Liver (tissue), 9 donors: Measurements from ENCODE around the gene RAP1GAP2. TPM values are rescaled to one million over a fixed set of nuclear protein-coding genes. Genes with fewer than 3 reads are reported as not detected.

Experiments used
- DNase-seq: peaks from one replicate; pipeline ENCODE4 v3.0.0-alpha.2; 2017; ENCODE audit warnings: low spot score
- H3K27ac ChIP-seq, 2 donors: one replicate each; pipeline ENCODE4 v1.7.0; 2013; ENCODE audit warnings: inconsistent platforms in 2 of 2, low read length in 2 of 2, control low read depth in 1 of 2, low read depth in 1 of 2, mild to moderate bottlenecking in 1 of 2
- H3K27me3 ChIP-seq, 4 donors: one replicate each; pipeline versions ENCODE4 v1.6.1 to v1.7.0; 2013; ENCODE audit warnings: low read length in 3 of 4, inconsistent platforms in 1 of 4, mild to moderate bottlenecking in 1 of 4, moderate library complexity in 1 of 4; ENCODE audit not compliant: control insufficient read depth in 4 of 4, insufficient read depth in 4 of 4
- H3K36me3 ChIP-seq, 4 donors: one replicate each; pipeline versions ENCODE4 v1.6.1 to v1.7.0; 2013; ENCODE audit warnings: low read length in 3 of 4, mild to moderate bottlenecking in 3 of 4, low read depth in 1 of 4, moderate library complexity in 1 of 4; ENCODE audit not compliant: control insufficient read depth in 4 of 4, insufficient read depth in 3 of 4
- H3K4me1 ChIP-seq, 4 donors: one replicate each; pipeline versions ENCODE4 v1.6.1 to v1.7.0; 2013; ENCODE audit warnings: low read length in 3 of 4, mild to moderate bottlenecking in 3 of 4, moderate library complexity in 1 of 4; ENCODE audit not compliant: control insufficient read depth in 4 of 4, insufficient read depth in 4 of 4
- H3K4me3 ChIP-seq, 3 donors: one replicate each; pipeline versions ENCODE4 v1.6.1 to v1.7.0; 2013; ENCODE audit warnings: low read length in 3 of 3, control low read depth in 1 of 3, low read depth in 1 of 3, mild to moderate bottlenecking in 1 of 3
- H3K9ac ChIP-seq, 2 donors: one replicate each; pipeline ENCODE4 v1.7.0; 2013; ENCODE audit warnings: low read length in 2 of 2, mild to moderate bottlenecking in 2 of 2, moderate library complexity in 2 of 2, control low read depth in 1 of 2, low read depth in 1 of 2
- H3K9me3 ChIP-seq, 4 donors: one replicate each; pipeline versions ENCODE4 v1.6.1 to v1.7.0; 2013; ENCODE audit warnings: low read length in 3 of 4; ENCODE audit not compliant: control insufficient read depth in 4 of 4
- ATF3 ChIP-seq: IDR thresholded peaks from 2 replicates; pipeline ENCODE4 v1.6.1; 2016; ENCODE audit warnings: antibody characterized with exemption
- EGR1 ChIP-seq, 2 donors: IDR thresholded peaks; 2 replicates each; pipeline ENCODE4 v1.6.1; 2016 to 2018; ENCODE audit warnings: antibody characterized with exemption in 2 of 2, low read depth in 2 of 2
- FOXA1 ChIP-seq: IDR thresholded peaks from 2 replicates; pipeline ENCODE4 v1.6.1; 2016; ENCODE audit warnings: antibody characterized with exemption
- FOXA2 ChIP-seq: IDR thresholded peaks from 2 replicates; pipeline ENCODE4 v1.6.1; 2016; ENCODE audit warnings: antibody characterized with exemption
- GABPA ChIP-seq, 2 donors: IDR thresholded peaks in 1 of 2; conservative IDR thresholded peaks in 1 of 2; 2 replicates each; pipeline ENCODE4 v1.6.1; 2016; ENCODE audit warnings: antibody characterized with exemption in 2 of 2, mild to moderate bottlenecking in 1 of 2, moderate library complexity in 1 of 2
- HNF4A ChIP-seq, 2 donors: conservative IDR thresholded peaks; 2 replicates each; pipeline ENCODE4 v1.6.1; 2016; ENCODE audit warnings: antibody characterized with exemption in 2 of 2, mild to moderate bottlenecking in 2 of 2
- HNF4G ChIP-seq: IDR thresholded peaks from 2 replicates; pipeline ENCODE4 v1.6.1; 2016; ENCODE audit warnings: antibody characterized with exemption
- JUND ChIP-seq, 2 donors: IDR thresholded peaks; 2 replicates each; pipeline ENCODE4 v1.6.1; 2016; ENCODE audit warnings: antibody characterized with exemption in 2 of 2
- NR2F2 ChIP-seq: IDR thresholded peaks from 2 replicates; pipeline ENCODE4 v1.6.1; 2016; ENCODE audit warnings: antibody characterized with exemption
- RAD21 ChIP-seq, 2 donors: IDR thresholded peaks; 2 replicates each; pipeline ENCODE4 v1.6.1; 2016; ENCODE audit warnings: antibody characterized with exemption in 2 of 2, mild to moderate bottlenecking in 2 of 2
- REST ChIP-seq: IDR thresholded peaks from 2 replicates; pipeline ENCODE4 v1.6.1; 2016; ENCODE audit warnings: antibody characterized with exemption, mild to moderate bottlenecking
- RXRA ChIP-seq, 2 donors: IDR thresholded peaks; 2 replicates each; pipeline ENCODE4 v1.6.1; 2017 to 2018; ENCODE audit warnings: antibody characterized with exemption in 2 of 2, mild to moderate bottlenecking in 1 of 2
- TAF1 ChIP-seq: conservative IDR thresholded peaks from 2 replicates; pipeline ENCODE4 v1.6.1; 2016; ENCODE audit warnings: antibody characterized with exemption, mild to moderate bottlenecking
- YY1 ChIP-seq: IDR thresholded peaks from 2 replicates; pipeline ENCODE4 v1.6.1; 2016; ENCODE audit warnings: antibody characterized with exemption, mild to moderate bottlenecking
- WGBS: extraction: QIAGEN DNeasy Blood & Tissue Kit; methylation state at CpG from one replicate; pipeline ENCODE4 v1.1.7; 2013; 5-methylcytosine and 5-hydroxymethylcytosine counted together
- polyA plus RNA-seq, 2 donors: library from polyadenylated mRNA; stranded (reverse) in 1 of 2; unstranded in 1 of 2; fragments of 200-250 nt in 1 of 2; fragments of >200 nt in 1 of 2; fragmentation: Nextera tagmentation in 1 of 2; extraction: Ambion mirVana in 1 of 2; gene quantifications; one replicate each; pipeline versions ENCODE4 v1.2.1 to v1.2.3, GENCODE V29; 2013 to 2015
- total RNA-seq, 2 donors: library from RNA; depleted of rRNA; stranded (reverse); fragments of >200 nt; gene quantifications; one replicate each; pipeline ENCODE4 v1.2.3, GENCODE V29; 2014
- TF ChIP-seq, protein P1 (sequence below): IDR thresholded peaks from 2 replicates; pipeline ENCODE4 v1.6.1; 2016; ENCODE audit warnings: antibody characterized with exemption
- TF ChIP-seq, protein P2 (sequence below): IDR thresholded peaks from 2 replicates; pipeline ENCODE4 v1.6.1; 2016; ENCODE audit warnings: antibody characterized with exemption
- TF ChIP-seq, protein P3 (sequence below): fragments of 150-350 bp; IDR thresholded peaks from 2 replicates; pipeline ENCODE4 v1.5.1; 2017; ENCODE audit warnings: improper control_type of control experiment, low read depth, low read length; ENCODE audit not compliant: missing input control
- donor health status: healthy.
- donor health status: healthy.
- donor health status: healthy.
- donor health status: healthy.
- donor health status: healthy.

Gene RAP1GAP2
- total and polyA plus RNA-seq, 4 donors, result 0.56 to 1.7 (median 1.1) TPM

DNA sequence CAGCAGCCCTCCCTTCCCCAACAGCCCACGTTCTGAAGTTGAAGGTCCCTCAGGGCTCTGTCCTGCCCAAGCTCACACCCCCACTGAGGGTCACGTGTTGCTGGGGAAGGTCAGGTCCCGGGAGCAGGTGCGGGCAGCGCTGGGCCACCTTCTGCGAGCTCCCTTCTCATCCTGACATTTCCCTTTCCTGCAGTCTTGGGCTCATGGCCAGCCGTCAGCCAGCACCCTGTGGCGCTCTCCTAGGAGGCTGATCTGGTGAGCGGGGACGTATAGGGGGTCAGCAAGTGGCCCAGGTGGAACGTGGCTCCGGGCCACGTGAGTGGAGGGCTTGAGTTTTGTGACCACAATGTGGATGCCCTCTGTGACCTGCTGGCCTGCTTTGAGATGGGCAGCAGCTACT, 73.4 kb downstream of the RAP1GAP2 start:
- H3K9ac ChIP-seq, result no peak overlapping the region
- no peaks in the 10 kb centered on the region for H3K9me3 ChIP-seq
- H3K4me3 ChIP-seq, result no peak overlapping the region
- peaks cover 0 to 4% (median 0%) of the 10 kb centered on the region in 4 donors for H3K27me3 ChIP-seq
- no peaks in the 10 kb centered on the region for H3K36me3 ChIP-seq
- 79% methylated on average over 13 of the region's 13 CpGs for WGBS
- TF ChIP-seq FOXA1 (no peak), TAF1 (no peak), NR2F2 (no peak), HNF4G (no peak), HNF4A (conservative IDR thresholded peaks at IDR 0.05) (no peak), RXRA (IDR thresholded peaks at IDR 0.05) (no peak), RAD21 (IDR thresholded peaks at IDR 0.05) (no peak), YY1 (no peak), EGR1 (IDR thresholded peaks at IDR 0.05; ENCODE audit: low read depth in 2 of 2) (no peak), GABPA (IDR thresholded peaks at IDR 0.05 in 1 of 2, conservative IDR thresholded peaks at IDR 0.05 in 1 of 2) (no peak), ATF3 (no peak), REST (no peak), JUND (IDR thresholded peaks at IDR 0.05) (no peak)
- TF ChIP-seq, protein P1, sequence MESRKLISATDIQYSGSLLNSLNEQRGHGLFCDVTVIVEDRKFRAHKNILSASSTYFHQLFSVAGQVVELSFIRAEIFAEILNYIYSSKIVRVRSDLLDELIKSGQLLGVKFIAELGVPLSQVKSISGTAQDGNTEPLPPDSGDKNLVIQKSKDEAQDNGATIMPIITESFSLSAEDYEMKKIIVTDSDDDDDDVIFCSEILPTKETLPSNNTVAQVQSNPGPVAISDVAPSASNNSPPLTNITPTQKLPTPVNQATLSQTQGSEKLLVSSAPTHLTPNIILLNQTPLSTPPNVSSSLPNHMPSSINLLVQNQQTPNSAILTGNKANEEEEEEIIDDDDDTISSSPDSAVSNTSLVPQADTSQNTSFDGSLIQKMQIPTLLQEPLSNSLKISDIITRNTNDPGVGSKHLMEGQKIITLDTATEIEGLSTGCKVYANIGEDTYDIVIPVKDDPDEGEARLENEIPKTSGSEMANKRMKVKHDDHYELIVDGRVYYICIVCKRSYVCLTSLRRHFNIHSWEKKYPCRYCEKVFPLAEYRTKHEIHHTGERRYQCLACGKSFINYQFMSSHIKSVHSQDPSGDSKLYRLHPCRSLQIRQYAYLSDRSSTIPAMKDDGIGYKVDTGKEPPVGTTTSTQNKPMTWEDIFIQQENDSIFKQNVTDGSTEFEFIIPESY, result no peak
- TF ChIP-seq, protein P2, sequence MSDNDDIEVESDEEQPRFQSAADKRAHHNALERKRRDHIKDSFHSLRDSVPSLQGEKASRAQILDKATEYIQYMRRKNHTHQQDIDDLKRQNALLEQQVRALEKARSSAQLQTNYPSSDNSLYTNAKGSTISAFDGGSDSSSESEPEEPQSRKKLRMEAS, result no peak
- TF ChIP-seq, protein P3, sequence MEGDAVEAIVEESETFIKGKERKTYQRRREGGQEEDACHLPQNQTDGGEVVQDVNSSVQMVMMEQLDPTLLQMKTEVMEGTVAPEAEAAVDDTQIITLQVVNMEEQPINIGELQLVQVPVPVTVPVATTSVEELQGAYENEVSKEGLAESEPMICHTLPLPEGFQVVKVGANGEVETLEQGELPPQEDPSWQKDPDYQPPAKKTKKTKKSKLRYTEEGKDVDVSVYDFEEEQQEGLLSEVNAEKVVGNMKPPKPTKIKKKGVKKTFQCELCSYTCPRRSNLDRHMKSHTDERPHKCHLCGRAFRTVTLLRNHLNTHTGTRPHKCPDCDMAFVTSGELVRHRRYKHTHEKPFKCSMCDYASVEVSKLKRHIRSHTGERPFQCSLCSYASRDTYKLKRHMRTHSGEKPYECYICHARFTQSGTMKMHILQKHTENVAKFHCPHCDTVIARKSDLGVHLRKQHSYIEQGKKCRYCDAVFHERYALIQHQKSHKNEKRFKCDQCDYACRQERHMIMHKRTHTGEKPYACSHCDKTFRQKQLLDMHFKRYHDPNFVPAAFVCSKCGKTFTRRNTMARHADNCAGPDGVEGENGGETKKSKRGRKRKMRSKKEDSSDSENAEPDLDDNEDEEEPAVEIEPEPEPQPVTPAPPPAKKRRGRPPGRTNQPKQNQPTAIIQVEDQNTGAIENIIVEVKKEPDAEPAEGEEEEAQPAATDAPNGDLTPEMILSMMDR, result no peak
- no peak overlapping the region for H3K27ac ChIP-seq
- no peak for DNase-seq
- H3K4me1 ChIP-seq, result no peaks in the 10 kb centered on the region

DNA sequence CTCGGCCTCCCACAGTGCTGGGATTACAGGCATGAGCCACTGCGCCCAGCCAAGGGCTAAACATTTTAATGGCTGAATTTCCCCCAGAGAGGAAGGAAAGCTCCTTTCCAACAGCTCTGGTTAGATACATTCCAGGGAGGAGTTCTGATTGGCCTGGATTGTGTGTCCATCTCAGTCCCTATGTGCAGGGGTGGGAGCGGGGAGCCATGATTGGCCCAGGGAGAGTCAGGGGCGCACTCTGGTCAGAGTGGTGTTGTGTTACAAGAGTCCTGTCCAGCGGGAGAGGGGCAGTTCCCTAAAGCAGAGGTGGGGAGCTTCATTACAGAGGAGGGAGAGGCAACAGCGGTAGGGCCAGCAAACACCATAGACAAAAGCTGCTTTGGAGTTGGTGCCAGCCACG, 75.0 kb downstream of the RAP1GAP2 start:
- DNase-seq, result no peak
- H3K4me1 ChIP-seq, result no peaks in the 10 kb centered on the region
- H3K27me3 ChIP-seq, result peaks cover 0 to 4% (median 0%) of the 10 kb centered on the region in 4 donors
- no peak overlapping the region for H3K9ac ChIP-seq
- H3K4me3 ChIP-seq, result no peak overlapping the region
- WGBS, result 77% methylated on average over 7 of the region's 7 CpGs
- no peak overlapping the region for H3K27ac ChIP-seq
- no peaks in the 10 kb centered on the region for H3K9me3 ChIP-seq
- no peaks in the 10 kb centered on the region for H3K36me3 ChIP-seq
- no peak for TF ChIP-seq GABPA (IDR thresholded peaks at IDR 0.05 in 1 of 2, conservative IDR thresholded peaks at IDR 0.05 in 1 of 2)
- no peak for TF ChIP-seq YY1
- TF ChIP-seq EGR1 (IDR thresholded peaks at IDR 0.05; ENCODE audit: low read depth in 2 of 2), result no peak
- TF ChIP-seq JUND (IDR thresholded peaks at IDR 0.05), result no peak
- TF ChIP-seq ATF3, result no peak
- TF ChIP-seq, protein P1, result no peak
- no peak for TF ChIP-seq REST
- TF ChIP-seq FOXA2, result no peak
- no peak for TF ChIP-seq NR2F2
- TF ChIP-seq HNF4A (conservative IDR thresholded peaks at IDR 0.05), result no peak
